GM18951 (cell line): ENCODE data around the gene NDUFA13.

ENCODE experiments used
- POLR2A ChIP-seq: IDR thresholded peaks from 4 replicates; pipeline ENCODE4 v1.6.1; 2011; ENCODE audit warnings: mild to moderate bottlenecking; ENCODE audit not compliant: insufficient read length, insufficient read depth; ENCODE audit errors: extremely low read depth
- in situ Hi-C: fragments of 300-500 bp; cut with MboI; formaldehyde crosslinking; loops from one replicate; pipeline ENCODE4 v1.12.0; 2022; ENCODE audit warnings: low sequenced_read_pairs, mixed read lengths, inconsistent platforms; ENCODE audit not compliant: unreplicated experiment

NDUFA13 gene

GRCh38 chr19:19485161-19485997 lies 30.6 kb upstream of the NDUFA13 start:
- in situ Hi-C loops: loop anchor here (25.0 kb wide), 1 partner anchor 298 kb away; the partner anchor contains the start of genes BORCS8 and RFXANK
- TF ChIP-seq POLR2A: no peak

DNA sequence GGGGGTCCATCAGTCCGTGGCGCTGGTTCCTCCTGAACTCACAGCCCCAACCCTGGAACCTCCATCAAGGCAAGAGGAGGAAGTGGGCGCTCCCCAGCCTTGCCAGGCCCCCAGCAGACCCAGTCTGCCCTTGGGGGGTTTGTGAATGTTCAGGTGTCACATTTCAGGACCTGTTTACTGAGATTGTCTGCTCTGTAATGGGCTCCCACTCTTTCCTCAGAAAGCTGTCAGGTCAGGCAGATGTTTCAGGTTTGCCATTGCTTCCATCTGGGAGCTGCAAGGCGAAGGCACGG lies 30.1 kb upstream of the NDUFA13 start:
- in situ Hi-C loops: loop anchor here (25.0 kb wide), 1 partner anchor 299 kb away; the partner anchor contains the start of genes BORCS8 and RFXANK
- TF ChIP-seq POLR2A: no peak

- TF ChIP-seq POLR2A: no peak
- in situ Hi-C loops: loop anchor here (25.0 kb wide), 1 partner anchor 299 kb away; the partner anchor contains the start of genes BORCS8 and RFXANK
Observed at GRCh38 chr19:19486343-19487076, 29.5 kb upstream of the NDUFA13 start.

DNA sequence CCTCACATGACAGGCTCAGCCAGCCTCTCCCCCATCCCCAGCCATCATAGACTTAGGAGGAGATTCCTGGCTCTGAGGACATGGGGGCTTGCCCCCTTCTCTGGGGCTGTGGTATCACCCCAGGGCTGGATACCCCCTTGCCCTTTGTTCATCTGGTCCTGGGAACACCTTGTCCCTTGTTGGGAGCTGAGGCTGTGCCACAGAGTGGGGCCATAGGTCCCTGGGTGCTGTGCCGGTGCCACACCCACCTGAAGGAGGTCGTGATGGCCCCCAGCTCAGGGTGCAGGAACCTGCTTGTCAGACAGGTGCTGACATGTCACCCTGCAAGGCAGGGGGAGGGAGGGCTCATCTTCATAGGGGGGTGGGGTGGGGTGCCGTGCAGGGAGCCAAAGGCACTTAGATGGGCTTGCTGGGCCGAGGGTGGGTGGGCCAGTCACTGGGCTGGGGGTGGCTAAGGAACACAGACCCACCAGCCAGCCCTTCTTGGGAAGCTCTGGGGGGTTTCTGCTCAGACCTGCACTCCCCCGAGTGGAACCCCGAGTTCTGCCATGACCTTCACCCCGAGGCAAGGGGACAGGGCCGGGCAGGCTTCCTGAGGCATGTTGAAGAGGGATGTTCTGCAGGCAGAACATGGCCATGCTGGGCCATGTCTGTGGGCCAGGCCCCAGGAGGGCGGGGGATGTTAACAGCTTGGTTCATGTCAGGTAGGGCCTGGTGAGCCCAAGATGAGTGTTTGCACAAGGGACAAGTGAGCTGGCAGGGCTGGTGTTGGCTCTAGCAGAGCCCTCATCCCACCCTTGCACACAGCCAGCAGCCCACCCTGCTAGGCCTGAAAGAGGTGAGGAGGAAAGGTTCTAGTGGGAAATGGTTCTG lies 28.7 kb upstream of the NDUFA13 start:
- TF ChIP-seq POLR2A: no peak
- in situ Hi-C loops: loop anchor here (25.0 kb wide), 1 partner anchor 300 kb away; the partner anchor contains the start of genes BORCS8 and RFXANK

DNA sequence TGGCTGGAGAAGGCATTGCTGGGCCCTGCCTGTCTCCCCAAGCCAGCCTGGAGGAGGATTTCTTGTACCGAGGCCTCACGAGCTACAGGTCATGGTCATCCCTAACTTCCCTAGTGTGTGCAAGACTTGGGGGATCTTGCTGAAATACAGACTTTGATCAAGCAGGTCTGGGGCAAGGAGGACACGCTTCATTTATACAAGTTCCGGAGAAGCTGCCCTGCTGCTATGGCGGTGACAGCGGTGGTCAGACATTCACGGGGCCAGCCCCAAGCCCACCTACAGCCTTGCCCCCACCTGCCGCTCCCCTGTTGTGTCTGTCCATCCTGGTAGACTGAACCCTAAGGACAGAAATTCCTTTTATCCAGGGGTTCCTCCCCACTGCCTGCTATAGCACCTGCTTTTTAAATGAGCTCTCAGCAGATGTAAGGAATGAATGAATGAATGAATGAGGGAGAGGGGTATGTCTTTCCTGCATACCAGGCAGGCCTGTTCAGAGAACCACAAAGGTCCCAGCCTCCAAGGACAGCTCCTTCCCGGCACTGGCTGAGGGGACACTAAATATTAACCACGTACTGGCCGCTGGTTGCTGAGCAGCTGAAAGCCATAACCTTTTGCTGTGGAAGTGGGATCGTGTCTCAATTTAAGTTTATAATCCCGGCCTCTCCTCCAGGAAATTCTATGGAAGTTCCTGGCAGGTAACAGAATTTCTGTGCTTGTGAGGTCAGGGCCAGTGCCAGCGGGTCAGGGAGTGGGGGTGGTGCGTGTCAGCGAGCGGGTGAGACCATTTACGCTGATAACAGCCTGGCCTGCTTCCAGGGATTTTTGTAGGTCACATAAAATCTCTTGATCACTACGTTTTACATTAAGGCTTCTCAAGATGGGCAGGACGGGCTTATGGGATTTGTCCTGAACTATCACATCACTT lies 27.8 kb upstream of the NDUFA13 start:
- in situ Hi-C loops: loop anchor here (25.0 kb wide), 1 partner anchor 301 kb away; the partner anchor contains the start of genes BORCS8 and RFXANK
- no peak for TF ChIP-seq POLR2A

DNA sequence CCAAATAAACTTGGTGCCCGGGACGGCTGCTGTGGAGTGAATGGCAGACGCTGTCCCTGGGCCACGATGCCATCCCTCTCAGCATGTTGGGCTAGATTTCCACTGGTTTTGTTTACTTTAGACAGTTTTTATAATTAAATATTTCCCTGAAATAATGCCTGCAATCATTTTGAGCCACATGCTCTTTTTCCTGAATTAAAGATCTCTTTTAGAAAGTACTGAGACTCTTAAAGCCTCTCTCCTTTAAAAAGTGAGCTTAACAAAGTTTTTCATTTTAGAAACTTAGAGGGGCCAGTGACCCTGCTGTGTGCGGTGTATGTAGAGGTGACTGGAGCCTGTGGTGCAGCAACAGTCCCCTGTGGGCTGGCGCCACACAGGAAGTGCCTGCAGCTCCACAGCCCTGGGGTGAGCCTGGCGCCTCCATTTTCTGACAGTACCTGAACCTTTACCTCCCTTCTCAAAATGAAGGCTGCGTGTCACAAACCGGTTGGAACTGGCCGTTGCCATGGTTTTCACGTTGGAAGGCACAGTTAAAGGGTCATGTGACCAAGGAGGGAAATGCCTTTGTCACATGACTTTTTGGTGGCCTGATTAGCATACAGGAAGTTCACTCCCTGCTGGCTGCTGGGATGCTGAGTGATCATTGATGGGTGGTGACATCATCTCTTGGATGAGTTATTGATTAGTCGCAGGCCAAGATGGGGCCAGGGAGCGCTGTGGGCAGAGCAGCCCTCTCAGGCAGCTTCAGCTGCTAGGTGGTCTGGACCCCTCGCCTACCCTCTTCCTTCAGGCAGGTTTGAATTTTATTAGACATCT lies 26.9 kb upstream of the NDUFA13 start:
- in situ Hi-C loops: loop anchor here (25.0 kb wide), 1 partner anchor 302 kb away; the partner anchor contains the start of genes BORCS8 and RFXANK
- TF ChIP-seq POLR2A: peak; percentile 30

DNA sequence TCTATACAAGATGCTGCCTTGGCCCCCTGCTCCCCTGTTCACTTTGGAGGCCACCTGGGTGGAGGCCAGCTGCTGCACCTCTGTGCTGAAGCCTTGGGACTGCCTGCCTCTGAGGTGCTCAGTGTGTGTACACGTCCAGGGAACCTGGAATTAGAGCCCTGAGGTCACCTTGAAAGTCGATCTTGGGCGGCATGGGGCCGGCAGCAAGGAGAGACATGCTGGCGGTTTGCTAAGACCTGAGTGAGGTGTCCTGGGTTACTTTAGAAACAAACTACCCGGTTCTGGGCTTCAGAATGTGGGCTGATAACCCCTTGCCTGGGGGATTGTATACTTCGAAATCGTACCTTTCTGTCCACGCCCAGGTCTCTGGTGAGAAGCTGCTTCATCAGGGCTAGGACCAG lies 26.2 kb upstream of the NDUFA13 start:
- no peak for TF ChIP-seq POLR2A
- in situ Hi-C loops: loop anchor here (5.0 to 25.0 kb wide), 2 partner anchors 123 to 303 kb away; partner anchors contain the start of genes BORCS8 and RFXANK

GRCh38 chr19:19490214-19490968 lies 25.6 kb upstream of the NDUFA13 start:
- in situ Hi-C loops: loop anchor here (5.0 to 25.0 kb wide), 2 partner anchors 123 to 303 kb away; partner anchors contain the start of genes BORCS8 and RFXANK
- TF ChIP-seq POLR2A: no peak

DNA sequence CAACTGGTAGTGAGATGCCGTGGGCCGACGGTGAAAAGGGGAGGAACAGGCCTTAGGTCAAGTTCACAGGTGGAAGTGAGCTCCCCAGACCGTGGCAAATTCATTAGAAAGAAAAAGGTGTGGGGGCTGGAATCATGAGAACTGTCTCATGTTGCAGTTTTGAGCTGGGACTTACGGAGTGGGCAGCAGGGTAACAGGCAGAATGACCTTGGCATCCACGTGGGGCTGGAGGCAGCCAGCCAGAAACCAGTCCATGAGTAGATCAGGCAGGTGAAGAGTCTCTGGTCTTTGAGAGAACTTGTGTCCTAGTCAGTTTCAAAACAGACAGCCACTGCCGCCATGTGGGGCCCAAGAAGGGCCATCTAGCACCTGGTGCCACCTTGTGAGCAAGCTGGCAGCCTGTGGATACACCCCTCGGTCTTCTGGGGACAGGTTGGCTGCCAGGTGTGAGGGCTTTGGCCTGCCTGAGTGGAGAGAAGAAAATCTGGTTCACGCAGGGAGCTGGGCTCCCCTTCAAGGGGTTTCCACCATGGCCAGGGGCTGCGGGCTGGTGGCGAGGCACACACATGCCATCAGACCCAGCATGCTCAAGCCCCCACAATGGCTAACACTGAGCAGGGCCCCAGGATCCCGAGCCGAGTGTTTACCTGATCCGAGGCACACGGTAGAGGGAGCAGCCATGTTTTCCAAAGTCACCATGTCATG lies 24.6 kb upstream of the NDUFA13 start:
- in situ Hi-C loops: loop anchor here (5.0 to 25.0 kb wide), 2 partner anchors 124 to 304 kb away; partner anchors contain the start of genes BORCS8 and RFXANK
- no peak for TF ChIP-seq POLR2A
